Hippocampal formation (tissue), 2 donors: ENCODE measurements around the gene C2orf78.
"Not testable (repeated sequence)": the region's sequence is repeated elsewhere in the genome, so short reads cannot be mapped to it uniquely, and the experiment has no call there.

Experiments used
- DNase-seq, 2 donors: peaks; one replicate each; lab custom pipeline; 2025; lab: John Stamatoyannopoulos, UW

The C2orf78 gene, protein sequence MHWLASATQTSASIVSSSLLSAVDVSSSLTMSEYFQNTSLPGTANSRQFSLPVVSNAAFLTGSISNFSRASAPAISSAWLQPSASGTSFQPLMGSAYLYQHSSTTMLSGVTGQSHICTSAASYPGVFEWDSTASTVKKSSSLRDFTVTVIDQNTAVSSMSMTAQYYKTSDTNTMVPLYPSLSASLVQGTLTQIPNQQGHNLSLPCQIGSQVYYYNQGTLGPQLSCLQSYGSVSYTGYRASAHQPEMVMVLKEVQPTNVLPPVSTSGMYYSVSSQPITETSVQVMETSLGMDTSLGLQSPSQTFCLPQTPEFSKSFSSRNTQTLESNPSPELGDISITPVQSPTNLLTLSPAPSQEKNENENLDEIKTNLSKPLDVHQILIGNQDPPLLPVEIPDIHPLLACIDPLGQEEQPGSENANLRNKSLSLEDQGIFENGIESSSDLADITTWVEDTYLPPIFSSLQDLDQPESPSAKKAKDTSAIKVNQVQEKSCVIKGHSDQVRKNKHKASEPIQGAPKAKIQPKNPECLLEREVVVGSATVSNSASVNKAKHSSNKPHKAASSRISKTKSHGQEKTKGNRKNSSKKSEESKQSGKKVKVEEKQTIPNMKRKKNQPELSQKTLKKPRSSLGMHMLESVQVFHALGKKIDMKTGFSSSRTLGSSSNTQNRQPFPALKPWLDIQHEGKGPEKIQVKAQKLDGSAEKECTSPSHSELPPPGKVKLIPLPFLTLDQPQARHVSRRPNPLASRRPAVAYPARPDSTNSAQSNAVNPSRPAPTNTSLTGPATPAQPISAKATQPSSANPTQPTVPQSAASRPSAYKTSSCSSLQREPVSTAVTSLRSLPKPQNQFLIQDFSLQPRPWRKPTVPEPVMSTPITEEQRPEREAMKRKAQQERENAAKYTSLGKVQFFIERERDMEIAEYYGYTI

DNA sequence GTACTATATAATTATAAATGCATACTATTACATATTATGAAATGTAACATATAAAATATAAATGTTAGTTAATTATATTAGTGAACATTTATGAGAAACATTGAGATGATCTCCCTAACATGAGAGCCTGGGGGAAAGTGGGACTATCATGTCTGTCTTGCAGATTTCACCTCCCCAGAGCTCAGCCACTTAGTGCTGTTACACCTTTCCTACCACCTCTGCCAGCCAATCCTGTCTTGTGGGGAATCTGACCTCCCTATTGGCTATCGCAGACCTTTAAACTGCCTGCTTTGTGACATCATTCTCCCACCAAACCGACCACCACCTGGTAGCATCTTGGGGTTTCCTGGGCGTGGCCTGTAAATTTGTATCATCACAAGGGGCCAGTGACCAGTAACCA lies at the start of gene C2orf78:
Gene C2orf78 (plus strand): TSS at position 301 of the 400 bp plus-strand sequence. CDS start 127 bp downstream, outside the sequence.
- not testable (repeated sequence) for DNase-seq

GRCh38 chr2:73736378-73736777 lies 47.6 kb upstream of the C2orf78 start:
- DNase-seq: no peak

- DNase-seq: peak; percentile 91 to 92
These were observed 46.9 kb upstream of the C2orf78 start, which contains the start of gene TPRKB for GRCh38 chr2:73736855-73737779. TSS of gene TPRKB (minus strand) at chr2:73737345. CDS start at chr2:73734569, 2,776 bp downstream.

- DNase-seq: no peak
These were observed 44.9 kb upstream of the C2orf78 start for GRCh38 chr2:73739101-73739500.

GRCh38 chr2:73740767-73741166 lies 43.2 kb upstream of the C2orf78 start:
- no peak for DNase-seq

GRCh38 chr2:73746015-73746876 lies 37.7 kb upstream of the C2orf78 start:
- no peak for DNase-seq

DNA sequence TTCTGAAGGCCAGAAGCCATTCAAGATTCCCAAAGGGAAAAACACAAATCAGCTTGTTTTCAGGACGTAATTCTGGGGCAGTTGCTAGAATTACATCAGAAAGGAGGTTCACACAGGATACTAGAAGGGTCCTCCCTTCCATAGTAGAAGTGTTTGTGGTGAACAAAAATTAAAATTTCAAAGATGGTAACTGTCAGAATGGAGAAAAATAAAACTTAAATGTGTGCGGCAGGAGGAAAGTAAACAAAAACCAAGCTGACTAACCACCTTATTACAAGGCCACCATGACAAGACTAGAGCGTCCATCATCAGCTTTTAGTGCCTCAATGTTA lies 37.1 kb upstream of the C2orf78 start:
- DNase-seq: no peak

GRCh38 chr2:73749314-73749713 lies 34.7 kb upstream of the C2orf78 start:
- no peak for DNase-seq

DNA sequence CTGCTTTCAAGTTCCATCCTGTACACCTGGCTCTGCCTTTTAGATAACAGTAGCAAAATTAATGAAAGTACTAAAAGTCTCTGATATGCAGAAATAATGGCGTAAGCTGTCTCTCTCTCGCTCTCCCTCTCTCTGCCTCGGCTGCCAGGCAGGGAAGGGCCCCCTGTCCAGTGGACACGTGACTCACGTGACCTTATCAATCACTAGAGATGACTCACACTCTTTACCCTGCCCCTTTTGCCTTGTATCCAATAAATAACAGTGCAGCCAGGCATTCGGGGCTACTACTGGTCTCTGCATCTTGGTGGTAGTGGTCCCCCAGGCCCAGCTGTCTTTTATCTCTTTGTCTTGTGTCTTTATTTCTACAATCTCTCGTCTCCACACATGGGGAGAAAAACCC lies 29.7 kb upstream of the C2orf78 start:
- not testable (repeated sequence) for DNase-seq

- DNase-seq: no peak
These were observed 24.7 kb upstream of the C2orf78 start for GRCh38 chr2:73759285-73759764.

GRCh38 chr2:73759904-73760303 lies 24.1 kb upstream of the C2orf78 start:
- DNase-seq: no peak

GRCh38 chr2:73762571-73762970 lies 21.4 kb upstream of the C2orf78 start:
- DNase-seq: no peak

DNA sequence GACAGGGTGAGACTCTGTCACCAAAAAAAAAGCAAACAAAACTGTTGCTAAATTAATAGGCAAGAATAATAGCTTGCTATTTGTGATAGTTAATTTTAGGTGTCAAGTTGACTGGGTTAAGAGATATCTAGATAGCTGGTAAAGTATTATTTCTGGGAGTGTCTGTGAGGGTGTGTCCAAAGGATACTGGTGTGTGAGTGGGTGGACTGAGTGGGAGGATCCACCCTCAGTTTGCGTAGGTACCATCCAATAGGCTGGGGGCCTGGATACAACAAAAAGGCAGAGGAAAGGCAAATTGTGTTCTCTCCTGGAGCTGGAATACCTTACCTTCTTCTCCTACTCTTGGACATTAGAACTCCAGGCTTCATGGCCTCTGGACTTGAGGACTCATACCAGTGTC lies 19.0 kb upstream of the C2orf78 start:
- no peak for DNase-seq

- no peak for DNase-seq
These were observed 17.6 kb upstream of the C2orf78 start for GRCh38 chr2:73766349-73766748.

DNA sequence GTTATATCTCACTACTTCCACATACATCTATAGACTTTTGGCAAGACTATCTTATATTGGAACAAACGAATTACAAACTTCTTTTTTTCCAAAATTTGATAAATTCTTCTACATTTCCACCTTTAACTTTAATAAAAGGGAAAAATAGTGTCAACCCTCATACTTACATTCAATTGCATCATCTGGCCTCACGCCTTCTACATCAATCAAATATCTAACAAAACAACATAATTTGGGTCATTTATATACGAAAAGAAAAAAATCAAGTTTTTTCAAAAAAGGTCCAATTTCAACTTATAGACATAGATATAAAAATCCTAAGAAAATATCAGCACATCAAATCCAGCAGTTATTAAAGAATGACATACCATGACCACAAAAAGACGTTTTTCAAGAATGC lies 17.0 kb upstream of the C2orf78 start:
- no peak for DNase-seq

GRCh38 chr2:73770725-73771124 lies 13.3 kb upstream of the C2orf78 start:
- DNase-seq: no peak

GRCh38 chr2:73772819-73773218 lies 11.2 kb upstream of the C2orf78 start:
- no peak for DNase-seq

DNA sequence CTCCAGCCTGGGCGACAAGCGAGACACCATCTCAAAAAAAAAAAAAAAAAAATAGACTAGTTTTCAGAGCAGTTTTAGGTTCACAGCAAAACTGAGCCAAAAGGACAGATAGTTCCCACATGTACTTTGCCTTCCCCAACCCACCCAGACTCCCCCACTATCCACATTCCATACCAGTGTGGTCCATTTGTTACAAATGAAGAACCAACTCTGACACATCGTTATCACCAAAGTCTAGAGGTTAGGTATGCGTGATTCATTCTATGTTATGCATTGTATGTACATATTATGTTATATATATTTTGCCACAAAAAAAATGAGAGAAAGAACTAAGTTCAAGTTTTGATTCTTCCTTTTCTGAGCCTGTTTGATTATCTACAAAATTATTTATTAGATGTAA lies 7.6 kb upstream of the C2orf78 start:
- DNase-seq: no peak

DNA sequence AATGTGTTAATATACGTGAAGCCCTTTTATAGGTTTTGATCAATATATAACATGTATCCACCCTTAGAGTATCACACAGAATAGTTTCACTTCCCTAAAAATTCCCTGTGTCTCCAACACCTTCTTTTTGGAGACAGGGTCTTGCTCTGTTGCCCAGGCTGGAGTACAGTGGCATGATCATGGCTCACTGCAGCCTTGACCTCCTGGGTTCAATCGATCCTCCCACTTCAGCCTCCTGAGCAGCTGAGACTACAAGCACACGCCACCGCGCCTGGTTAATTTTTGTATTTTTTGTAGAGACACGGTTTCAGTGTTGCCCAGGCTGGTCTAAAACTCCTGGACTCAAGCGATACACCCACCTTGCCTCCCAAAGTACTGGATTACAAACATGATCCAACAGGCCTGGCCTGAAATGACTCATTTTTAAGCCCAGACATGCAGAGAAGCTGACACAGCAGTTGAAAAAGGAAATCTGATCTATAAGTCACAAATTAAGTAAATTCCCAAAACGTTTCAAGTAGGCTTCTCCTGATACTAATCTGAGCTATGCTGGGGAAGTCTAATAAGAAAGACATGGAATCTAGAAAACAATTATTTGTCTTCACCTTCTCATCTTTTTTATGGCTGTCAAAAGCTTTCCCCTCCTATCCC lies 7.0 kb upstream of the C2orf78 start:
- no peak for DNase-seq

GRCh38 chr2:73778867-73779466 lies 5.0 kb upstream of the C2orf78 start:
- not testable (repeated sequence) for DNase-seq
